HL-60 (cell line): ENCODE results near the gene AMMECR1.

ENCODE experiments used
- DNase-seq, 2 experiments: peaks; one replicate each; pipeline ENCODE4 v3.0.0-alpha.2; 2010 to 2020; ENCODE audit warnings: low read depth in 1 of 2, low spot score in 1 of 2
- H3K27ac ChIP-seq: fragments of 250-450 bp; sonication (Bioruptor Pico); replicated peaks from 2 replicates; pipeline ENCODE4 v1.5.1; 2020; ENCODE audit warnings: mild to moderate bottlenecking, moderate library complexity
- H3K27me3 ChIP-seq: fragments of 250-450 bp; sonication (Bioruptor Pico); 2 replicates; pipeline ENCODE4 v1.5.1; 2021; ENCODE audit warnings: mild to moderate bottlenecking, moderate library complexity; ENCODE audit not compliant: insufficient read depth, poor library complexity, severe bottlenecking
- H3K4me3 ChIP-seq: replicated peaks from 2 replicates; pipeline ENCODE4 v1.5.1; 2011; ENCODE audit warnings: mild to moderate bottlenecking, control low read depth, low read length; ENCODE audit not compliant: insufficient read depth
- GABPA ChIP-seq: IDR thresholded peaks from 2 replicates; pipeline ENCODE4 v1.6.1; 2012; ENCODE audit warnings: low read depth
- POLR2AphosphoS5 ChIP-seq: IDR thresholded peaks from 2 replicates; pipeline ENCODE4 v1.6.1; 2012; ENCODE audit warnings: low read depth
- SPI1 ChIP-seq: IDR thresholded peaks from 2 replicates; pipeline ENCODE4 v1.6.1; 2012; ENCODE audit warnings: low read depth, mild to moderate bottlenecking, borderline replicate concordance
- TF ChIP-seq, protein P1 (sequence below): IDR thresholded peaks from one replicate; pipeline ENCODE4 v1.5.1; 2011; ENCODE audit warnings: low read length, control low read depth, inconsistent platforms; ENCODE audit not compliant: insufficient read depth
- TF ChIP-seq, protein P2 (sequence below): IDR thresholded peaks from 2 replicates; pipeline ENCODE4 v1.6.1; 2012; ENCODE audit warnings: low read depth; ENCODE audit not compliant: insufficient replicate concordance

The AMMECR1 gene

DNA sequence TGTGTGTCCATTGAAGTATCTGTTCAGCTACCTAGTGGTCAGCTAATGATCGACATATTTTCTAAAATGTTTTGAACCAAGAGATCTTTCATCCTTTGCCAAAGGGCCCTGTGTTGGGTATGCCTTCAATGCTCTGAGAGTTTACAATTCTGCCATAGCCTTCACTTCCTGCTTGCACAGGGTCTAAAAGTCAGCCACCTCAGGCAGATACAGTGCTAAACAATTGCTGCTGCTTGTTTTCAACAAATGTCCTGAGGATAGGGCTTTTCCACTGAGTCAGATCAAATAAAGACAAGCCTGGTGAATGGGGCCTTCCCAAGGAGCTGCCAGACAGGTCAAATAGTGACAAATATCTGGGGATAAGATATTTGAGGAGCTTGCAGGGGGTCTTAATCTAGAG is 16.7 kb downstream of the AMMECR1 start:
- Histone ChIP-seq H3K27me3 (no peaks in the 10 kb centered on the region), H3K27ac (no peak overlapping the region), H3K4me3 (no peak overlapping the region)
- DNase-seq = no peak
- TF ChIP-seq, protein P1, sequence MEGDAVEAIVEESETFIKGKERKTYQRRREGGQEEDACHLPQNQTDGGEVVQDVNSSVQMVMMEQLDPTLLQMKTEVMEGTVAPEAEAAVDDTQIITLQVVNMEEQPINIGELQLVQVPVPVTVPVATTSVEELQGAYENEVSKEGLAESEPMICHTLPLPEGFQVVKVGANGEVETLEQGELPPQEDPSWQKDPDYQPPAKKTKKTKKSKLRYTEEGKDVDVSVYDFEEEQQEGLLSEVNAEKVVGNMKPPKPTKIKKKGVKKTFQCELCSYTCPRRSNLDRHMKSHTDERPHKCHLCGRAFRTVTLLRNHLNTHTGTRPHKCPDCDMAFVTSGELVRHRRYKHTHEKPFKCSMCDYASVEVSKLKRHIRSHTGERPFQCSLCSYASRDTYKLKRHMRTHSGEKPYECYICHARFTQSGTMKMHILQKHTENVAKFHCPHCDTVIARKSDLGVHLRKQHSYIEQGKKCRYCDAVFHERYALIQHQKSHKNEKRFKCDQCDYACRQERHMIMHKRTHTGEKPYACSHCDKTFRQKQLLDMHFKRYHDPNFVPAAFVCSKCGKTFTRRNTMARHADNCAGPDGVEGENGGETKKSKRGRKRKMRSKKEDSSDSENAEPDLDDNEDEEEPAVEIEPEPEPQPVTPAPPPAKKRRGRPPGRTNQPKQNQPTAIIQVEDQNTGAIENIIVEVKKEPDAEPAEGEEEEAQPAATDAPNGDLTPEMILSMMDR = no peak
- TF ChIP-seq, protein P2, sequence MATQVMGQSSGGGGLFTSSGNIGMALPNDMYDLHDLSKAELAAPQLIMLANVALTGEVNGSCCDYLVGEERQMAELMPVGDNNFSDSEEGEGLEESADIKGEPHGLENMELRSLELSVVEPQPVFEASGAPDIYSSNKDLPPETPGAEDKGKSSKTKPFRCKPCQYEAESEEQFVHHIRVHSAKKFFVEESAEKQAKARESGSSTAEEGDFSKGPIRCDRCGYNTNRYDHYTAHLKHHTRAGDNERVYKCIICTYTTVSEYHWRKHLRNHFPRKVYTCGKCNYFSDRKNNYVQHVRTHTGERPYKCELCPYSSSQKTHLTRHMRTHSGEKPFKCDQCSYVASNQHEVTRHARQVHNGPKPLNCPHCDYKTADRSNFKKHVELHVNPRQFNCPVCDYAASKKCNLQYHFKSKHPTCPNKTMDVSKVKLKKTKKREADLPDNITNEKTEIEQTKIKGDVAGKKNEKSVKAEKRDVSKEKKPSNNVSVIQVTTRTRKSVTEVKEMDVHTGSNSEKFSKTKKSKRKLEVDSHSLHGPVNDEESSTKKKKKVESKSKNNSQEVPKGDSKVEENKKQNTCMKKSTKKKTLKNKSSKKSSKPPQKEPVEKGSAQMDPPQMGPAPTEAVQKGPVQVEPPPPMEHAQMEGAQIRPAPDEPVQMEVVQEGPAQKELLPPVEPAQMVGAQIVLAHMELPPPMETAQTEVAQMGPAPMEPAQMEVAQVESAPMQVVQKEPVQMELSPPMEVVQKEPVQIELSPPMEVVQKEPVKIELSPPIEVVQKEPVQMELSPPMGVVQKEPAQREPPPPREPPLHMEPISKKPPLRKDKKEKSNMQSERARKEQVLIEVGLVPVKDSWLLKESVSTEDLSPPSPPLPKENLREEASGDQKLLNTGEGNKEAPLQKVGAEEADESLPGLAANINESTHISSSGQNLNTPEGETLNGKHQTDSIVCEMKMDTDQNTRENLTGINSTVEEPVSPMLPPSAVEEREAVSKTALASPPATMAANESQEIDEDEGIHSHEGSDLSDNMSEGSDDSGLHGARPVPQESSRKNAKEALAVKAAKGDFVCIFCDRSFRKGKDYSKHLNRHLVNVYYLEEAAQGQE = no peak
- TF ChIP-seq GABPA = no peak
- no peak for TF ChIP-seq POLR2AphosphoS5
- no peak for TF ChIP-seq SPI1

DNA sequence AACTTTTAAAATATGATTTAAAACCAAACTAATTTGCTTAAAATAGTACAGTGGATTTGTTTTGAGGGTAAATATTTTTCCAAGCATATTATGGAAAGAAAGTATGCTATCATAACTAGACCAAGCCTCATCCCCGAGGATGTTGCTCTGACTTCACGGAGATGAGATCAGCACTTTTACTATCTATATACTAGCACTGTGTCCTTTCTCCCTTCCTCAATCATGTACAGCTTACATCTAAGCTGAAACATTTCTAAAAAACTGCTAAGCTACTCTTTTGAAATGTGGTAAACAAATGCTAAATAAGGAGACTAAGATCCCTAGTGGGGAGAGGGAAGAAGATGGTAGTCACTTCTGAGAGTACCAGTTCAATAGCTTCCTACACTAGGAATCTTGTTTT is 23.8 kb downstream of the AMMECR1 start:
- H3K4me3 ChIP-seq = no peak overlapping the region

DNA sequence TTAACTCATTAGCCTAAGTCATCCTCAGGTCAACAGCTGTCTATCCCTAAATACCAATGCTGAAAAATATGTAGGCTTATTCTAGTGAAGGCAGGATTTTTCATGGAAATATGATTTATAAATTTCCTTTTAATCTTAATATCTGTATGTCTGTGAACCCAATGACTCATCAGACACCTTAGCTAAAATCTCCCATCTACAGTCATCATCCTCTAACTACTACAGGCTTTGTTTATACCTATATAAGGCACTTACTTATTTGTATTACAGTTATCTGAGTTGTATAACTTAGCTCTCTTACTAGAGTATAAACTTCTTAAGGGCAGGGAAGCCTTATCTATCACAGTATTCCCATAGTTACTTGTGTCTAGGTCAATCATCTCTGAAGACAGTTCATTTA is 24.2 kb downstream of the AMMECR1 start:
- no peak for TF ChIP-seq GABPA
- TF ChIP-seq, protein P2 = no peak
- TF ChIP-seq, protein P1 = no peak
- TF ChIP-seq POLR2AphosphoS5 = no peak
- TF ChIP-seq SPI1 = no peak
- H3K27ac ChIP-seq = no peak overlapping the region
- DNase-seq = no peak
- no peak overlapping the region for H3K4me3 ChIP-seq
- H3K27me3 ChIP-seq = no peaks in the 10 kb centered on the region

More for the DNA sequence above, 23.8 kb downstream of the AMMECR1 start:
- no peak for DNase-seq
- TF ChIP-seq POLR2AphosphoS5 (no peak), SPI1 (no peak), GABPA (no peak)
- TF ChIP-seq, protein P2 = no peak
- TF ChIP-seq, protein P1 = no peak
- no peaks in the 10 kb centered on the region for H3K27me3 ChIP-seq
- H3K27ac ChIP-seq = no peak overlapping the region
